ENCODE measurements around the gene CPNE7.

- no peak for TF ChIP-seq RFX5 (IDR thresholded peaks at IDR 0.05; ENCODE audit: low read depth, low read length)
- TF ChIP-seq, protein P1, sequence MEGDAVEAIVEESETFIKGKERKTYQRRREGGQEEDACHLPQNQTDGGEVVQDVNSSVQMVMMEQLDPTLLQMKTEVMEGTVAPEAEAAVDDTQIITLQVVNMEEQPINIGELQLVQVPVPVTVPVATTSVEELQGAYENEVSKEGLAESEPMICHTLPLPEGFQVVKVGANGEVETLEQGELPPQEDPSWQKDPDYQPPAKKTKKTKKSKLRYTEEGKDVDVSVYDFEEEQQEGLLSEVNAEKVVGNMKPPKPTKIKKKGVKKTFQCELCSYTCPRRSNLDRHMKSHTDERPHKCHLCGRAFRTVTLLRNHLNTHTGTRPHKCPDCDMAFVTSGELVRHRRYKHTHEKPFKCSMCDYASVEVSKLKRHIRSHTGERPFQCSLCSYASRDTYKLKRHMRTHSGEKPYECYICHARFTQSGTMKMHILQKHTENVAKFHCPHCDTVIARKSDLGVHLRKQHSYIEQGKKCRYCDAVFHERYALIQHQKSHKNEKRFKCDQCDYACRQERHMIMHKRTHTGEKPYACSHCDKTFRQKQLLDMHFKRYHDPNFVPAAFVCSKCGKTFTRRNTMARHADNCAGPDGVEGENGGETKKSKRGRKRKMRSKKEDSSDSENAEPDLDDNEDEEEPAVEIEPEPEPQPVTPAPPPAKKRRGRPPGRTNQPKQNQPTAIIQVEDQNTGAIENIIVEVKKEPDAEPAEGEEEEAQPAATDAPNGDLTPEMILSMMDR (conservative IDR thresholded peaks at IDR 0.05; ENCODE audit: low read depth, low read length): no peak
- TF ChIP-seq MAFK (IDR thresholded peaks at IDR 0.05; ENCODE audit: low read depth, low read length): no peak
- TF ChIP-seq POLR2A (IDR thresholded peaks at IDR 0.05; ENCODE audit: low read depth, low read length): no peak
- no peak for TF ChIP-seq NFE2L2 (IDR thresholded peaks at IDR 0.05; ENCODE audit: low read depth, low read length)
- no peak for TF ChIP-seq BHLHE40 (IDR thresholded peaks at IDR 0.05; ENCODE audit: low read depth, low read length)
- TF ChIP-seq CHD1 (IDR thresholded peaks at IDR 0.05; ENCODE audit: low read depth, low read length): no peak
- TF ChIP-seq MAZ (IDR thresholded peaks at IDR 0.05; ENCODE audit: borderline replicate concordance, low read depth, low read length): no peak
- TF ChIP-seq SMC3 (IDR thresholded peaks at IDR 0.05; ENCODE audit: low read depth, low read length): no peak
- TF ChIP-seq FOS (IDR thresholded peaks at IDR 0.05; ENCODE audit: low read depth, low read length): no peak
- TF ChIP-seq RAD21 (IDR thresholded peaks at IDR 0.05; ENCODE audit: low read length): no peak
Observed at GRCh38 chr16:89583197-89583894, 7.8 kb downstream of the CPNE7 start.
